ENCODE measurements around the gene DHX16. TPM values are rescaled to one million over a fixed set of nuclear protein-coding genes. Genes with fewer than 3 reads are reported as not detected.

DHX16 gene
- total RNA-seq, 2 experiments from 2014 or later = 27.1 to 37.5 TPM

GRCh38 chr6:30619561-30619960 lies 53.2 kb downstream of the DHX16 start:
- no peaks in the 10 kb centered on the region for H3K9me3 ChIP-seq (ENCODE audit: low read length)
- no peak overlapping the region for H2AFZ ChIP-seq (ENCODE audit: low read length)
- peaks cover 68% of the 10 kb centered on the region for H3K36me3 ChIP-seq (ENCODE audit: insufficient read depth, low read length)
- H3K4me1 ChIP-seq (ENCODE audit: insufficient read depth, low read length, poor library complexity, severe bottlenecking) = peaks cover 12% of the 10 kb centered on the region
- H3K27ac ChIP-seq (ENCODE audit: low read depth, low read length, poor library complexity, severe bottlenecking) = no peak overlapping the region
- TF ChIP-seq EZH2phosphoT487 (IDR thresholded peaks at IDR 0.05; ENCODE audit: borderline replicate concordance, low read depth, low read length) (no peak), CTCF (conservative IDR thresholded peaks at IDR 0.05; ENCODE audit: low read length) (no peak)
- intact Hi-C loops (cut with micrococcal nuclease; ENCODE audit: unreplicated experiment) = loop anchor here (5.0 kb wide), 3 partner anchors 68 to 583 kb away; partner anchors contain the start of genes FLOT1, IER3 and PPP1R18
- H3K4me3 ChIP-seq (ENCODE audit: low read depth, low read length, poor library complexity, severe bottlenecking) = no peak overlapping the region
- H3K9me2 ChIP-seq (ENCODE audit: insufficient read depth, low read length) = no peaks in the 10 kb centered on the region
- H3K79me2 ChIP-seq (ENCODE audit: insufficient read depth, low read depth, low read length) = peaks cover 45% of the 10 kb centered on the region
- BruUV-seq (replicated peaks) = no TSS peak
- H3K4me2 ChIP-seq (ENCODE audit: low read length) = peak overlapping the region; percentile 87
- no peak for DNase-seq (ENCODE audit: low spot score)
- H4K20me1 ChIP-seq (ENCODE audit: insufficient read depth, low read length) = peaks cover 1% of the 10 kb centered on the region; the same call in 1 of the 2 replicates
- ChIA-PET CTCF (ENCODE audit: unreplicated experiment) (no interaction called here), POLR2A (interaction anchor here (1.6 kb wide), 1 partner anchor 49 kb away, joined by 7 read pairs; the partner anchor contains the start of gene ABCF1)

- peak overlapping the region; percentile 80 for H3K4me3 ChIP-seq (ENCODE audit: low read depth, low read length, poor library complexity, severe bottlenecking)
- peak overlapping the region; percentile 24; the same call in 1 of the 2 replicates for H2AFZ ChIP-seq (ENCODE audit: low read length)
- peaks cover 57% of the 10 kb centered on the region for H3K79me2 ChIP-seq (ENCODE audit: insufficient read depth, low read depth, low read length)
- peaks cover 68% of the 10 kb centered on the region for H3K36me3 ChIP-seq (ENCODE audit: insufficient read depth, low read length)
- CTCF ChIA-PET (ENCODE audit: unreplicated experiment) = no interaction called here
- H4K20me1 ChIP-seq (ENCODE audit: insufficient read depth, low read length) = peaks cover 13% of the 10 kb centered on the region; the same call in 1 of the 2 replicates
- H3K4me1 ChIP-seq (ENCODE audit: insufficient read depth, low read length, poor library complexity, severe bottlenecking) = peaks cover 25% of the 10 kb centered on the region
- POLR2A ChIA-PET = interaction anchor here (0.5 to 1.7 kb wide), 14 partner anchors 11 to 119 kb away, joined by 3 to 7 read pairs (median 4); partner anchors contain the start of genes ABCF1 and MDC1
- peak overlapping the region; percentile 87 for H3K4me2 ChIP-seq (ENCODE audit: low read length)
- H3K27ac ChIP-seq (ENCODE audit: low read depth, low read length, poor library complexity, severe bottlenecking) = peak overlapping the region; percentile 72
- DNase-seq (ENCODE audit: low spot score) = no peak
- BruUV-seq (replicated peaks) = no TSS peak
- no peaks in the 10 kb centered on the region for H3K9me3 ChIP-seq (ENCODE audit: low read length)
- TF ChIP-seq CTCF (conservative IDR thresholded peaks at IDR 0.05; ENCODE audit: low read length) (no peak), EZH2phosphoT487 (IDR thresholded peaks at IDR 0.05; ENCODE audit: borderline replicate concordance, low read depth, low read length) (no peak)
- H3K9me2 ChIP-seq (ENCODE audit: insufficient read depth, low read length) = no peaks in the 10 kb centered on the region
- intact Hi-C loops (cut with micrococcal nuclease; ENCODE audit: unreplicated experiment) = loop anchor here (5.0 kb wide), 3 partner anchors 69 to 584 kb away; partner anchors contain the start of genes FLOT1, IER3 and PPP1R18
Observed at GRCh38 chr6:30618270-30618797, 54.5 kb downstream of the DHX16 start.

Data from OCI-LY7 (cell line).